ENCODE measurements around the gene EMC1.
"Not testable (repeated sequence)": the region's sequence is repeated elsewhere in the genome, so short reads cannot be mapped to it uniquely, and the experiment has no call there.

The EMC1 gene

GRCh38 chr1:19251305-19252196, at the start of gene EMC1, which contains the start of gene MRTO4:
TSS of gene EMC1 (minus strand) at chr1:19251524. CDS start at chr1:19251509, 15 bp downstream.
TSS of gene MRTO4 (plus strand) at chr1:19251805. CDS start at chr1:19251836, 31 bp downstream.
- peak; percentile 46 to 51 for DNase-seq (ENCODE audit: low read depth in 2 of 2)

DNA sequence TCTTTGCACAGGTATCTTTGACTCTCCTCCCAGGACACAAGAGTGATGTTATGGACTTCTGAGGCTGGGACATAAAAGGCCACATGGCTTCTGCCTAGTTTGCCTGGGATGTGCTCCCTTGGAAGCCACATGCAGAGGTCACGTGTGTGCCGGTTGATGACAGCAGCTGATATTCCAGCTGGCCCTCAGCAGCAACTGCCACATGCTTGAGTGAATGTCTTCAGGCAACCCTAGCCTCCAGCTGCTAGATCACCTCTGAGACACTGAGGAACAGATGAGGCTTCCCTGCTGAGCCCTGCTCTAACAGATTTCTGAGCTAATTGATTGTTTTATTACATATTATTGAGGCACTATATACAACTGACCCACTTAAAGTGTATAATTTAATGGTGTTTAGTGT, 48.9 kb upstream of the EMC1 start:
- no peak for DNase-seq (ENCODE audit: low read depth in 2 of 2)

GRCh38 chr1:19294638-19295037, 43.3 kb upstream of the EMC1 start:
- DNase-seq (ENCODE audit: low read depth in 2 of 2): no peak

DNA sequence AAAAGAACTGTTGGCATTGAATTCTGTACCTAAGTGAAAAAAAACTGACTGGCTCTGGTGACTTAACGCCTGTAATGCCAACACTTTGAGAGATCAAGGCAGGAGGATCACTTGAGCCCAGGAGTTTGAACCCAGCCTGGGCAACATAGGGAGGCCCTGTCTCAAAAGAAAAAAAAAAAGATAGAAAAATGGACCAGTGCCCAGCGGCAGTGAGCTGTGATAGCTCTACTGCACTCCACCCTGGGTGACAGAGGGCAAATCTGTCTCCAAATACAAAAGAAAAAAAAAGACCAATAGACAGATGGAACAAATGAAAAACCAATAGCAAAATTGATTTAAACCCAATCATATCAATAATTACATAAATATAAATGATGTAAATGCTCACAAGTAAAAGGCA, 37.9 kb upstream of the EMC1 start:
- DNase-seq (ENCODE audit: low read depth in 2 of 2): no peak

DNA sequence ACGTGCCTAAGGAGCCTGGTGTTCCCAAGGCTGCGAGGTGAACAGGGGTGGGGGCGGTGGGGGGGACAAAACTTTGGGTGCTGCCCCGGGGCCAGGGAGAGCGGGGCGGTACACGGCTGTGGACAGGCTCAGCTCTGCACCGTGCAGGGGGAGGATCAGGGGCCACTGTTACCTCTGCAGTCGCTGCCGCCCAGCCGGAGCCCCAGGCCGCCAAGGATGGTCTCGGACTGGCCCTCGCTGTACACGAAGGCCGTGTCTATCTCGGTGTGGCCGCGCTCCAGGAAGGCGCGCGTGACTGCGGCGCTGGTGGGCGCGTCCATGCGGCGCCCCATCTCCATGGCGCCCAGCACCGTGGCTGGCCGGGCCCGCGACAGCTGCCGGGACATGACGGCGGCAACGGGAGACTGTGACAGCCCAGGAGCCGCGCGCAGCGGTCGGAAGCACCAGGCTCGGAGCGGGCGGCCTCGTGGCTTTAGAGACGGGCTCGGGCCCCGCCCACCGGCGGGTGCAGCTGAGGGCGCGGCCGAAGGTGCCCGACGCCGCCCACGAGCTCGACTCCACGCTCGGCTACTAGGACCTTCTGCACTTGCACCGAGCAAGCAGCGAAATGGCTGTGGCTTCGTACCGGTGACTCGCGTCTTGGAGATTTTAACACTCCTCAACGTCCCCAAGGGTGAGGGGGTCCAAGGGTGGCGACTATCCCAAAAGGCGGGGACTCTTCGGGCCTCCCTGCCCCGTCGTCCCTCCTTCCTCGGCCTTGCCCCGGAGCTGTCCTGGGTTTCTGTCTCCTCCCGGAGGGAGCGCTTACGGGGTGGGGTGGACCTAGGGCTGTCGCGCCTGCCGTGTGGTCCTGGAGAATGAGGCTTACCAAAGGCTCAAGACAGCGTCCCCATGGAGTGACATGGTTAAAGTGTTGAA, 37.3 kb upstream of the EMC1 start, which contains the start of gene AKR7A3:
Gene AKR7A3, minus strand, starts transcription at position 447 of the 918 bp plus-strand sequence. Its CDS starts 61 bp downstream, at position 386.
- DNase-seq (ENCODE audit: low read depth in 2 of 2): not testable (repeated sequence)

DNA sequence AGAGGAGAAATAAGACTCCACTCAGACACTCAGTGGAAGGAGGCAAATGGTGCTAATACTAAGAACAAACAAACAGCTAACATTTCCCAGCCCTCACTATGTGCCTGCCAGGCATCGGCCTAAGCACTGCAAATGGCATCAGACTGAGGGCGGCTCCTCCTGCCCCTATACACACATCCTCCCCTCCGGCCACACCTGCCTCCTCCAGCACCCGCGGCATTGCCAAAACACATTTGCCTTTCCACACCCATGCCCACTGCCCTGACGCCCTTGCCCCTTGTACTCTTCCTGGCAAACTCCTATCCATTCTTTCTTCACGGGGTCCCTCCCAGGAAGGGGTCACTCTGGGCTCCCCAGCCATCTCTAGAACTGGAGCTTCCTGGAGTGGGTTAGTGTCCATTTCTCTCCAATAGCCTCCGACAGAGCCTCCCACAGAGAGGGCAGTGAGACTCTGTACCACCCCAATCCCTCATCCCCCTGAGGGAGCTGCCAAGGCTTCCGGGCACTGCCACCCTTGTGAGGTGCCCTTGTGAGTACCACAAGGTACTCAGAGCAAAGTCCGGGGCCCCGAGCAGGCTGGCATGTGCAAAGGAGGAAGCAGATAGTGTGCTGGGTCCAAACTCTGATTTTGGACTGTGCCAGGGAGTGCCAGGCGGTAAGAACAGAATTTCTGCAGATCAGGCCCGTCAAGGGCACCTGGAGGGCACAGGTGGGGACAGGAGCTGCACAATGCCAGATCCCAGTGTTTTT, 36.3 kb upstream of the EMC1 start:
- DNase-seq (ENCODE audit: low read depth in 2 of 2): no peak

DNA sequence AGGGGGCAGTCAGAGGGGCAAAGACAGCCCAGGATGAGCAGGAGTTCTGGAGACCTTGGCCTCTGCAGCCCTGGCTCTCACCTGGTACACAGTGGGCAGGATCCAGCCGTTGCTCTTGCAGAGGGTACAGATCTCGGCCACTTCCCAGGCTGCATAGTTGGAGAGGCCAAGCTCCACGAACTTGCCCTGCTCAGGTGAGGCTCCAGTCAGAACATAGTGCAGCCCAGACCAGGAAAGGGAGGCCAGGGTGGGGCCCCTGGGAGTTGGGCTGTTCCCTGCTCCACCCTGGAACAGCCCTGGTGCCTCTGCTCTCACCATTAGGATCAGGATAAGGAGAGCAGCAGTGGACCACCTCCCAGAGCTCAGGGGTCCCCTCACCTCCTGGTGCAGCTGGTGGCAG, 34.5 kb upstream of the EMC1 start:
- DNase-seq (ENCODE audit: low read depth in 2 of 2): not testable (repeated sequence)

DNA sequence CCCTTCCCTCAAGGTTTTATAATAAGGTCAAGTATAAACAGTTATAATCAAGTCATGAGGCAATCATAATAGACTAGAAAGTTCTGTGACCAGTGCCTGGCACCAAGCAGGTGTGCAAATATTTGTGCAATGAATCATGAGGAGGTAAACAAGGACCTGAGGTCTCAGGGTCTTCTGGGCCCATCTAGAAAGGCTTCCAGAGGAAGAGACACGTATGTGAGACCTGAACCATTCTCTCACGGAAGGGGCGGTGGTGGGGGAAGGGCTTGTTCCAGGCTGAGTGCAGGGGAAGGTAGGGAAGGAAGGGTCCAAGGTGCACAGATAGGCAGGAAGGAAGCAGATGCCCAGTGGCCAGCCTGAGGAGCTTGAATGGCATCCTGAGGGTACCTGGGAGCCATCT, 34.0 kb upstream of the EMC1 start:
- DNase-seq (ENCODE audit: low read depth in 2 of 2): not testable (repeated sequence)

- DNase-seq (ENCODE audit: low read depth in 2 of 2): no peak
Observed at GRCh38 chr1:19284881-19285280, 33.6 kb upstream of the EMC1 start.

DNA sequence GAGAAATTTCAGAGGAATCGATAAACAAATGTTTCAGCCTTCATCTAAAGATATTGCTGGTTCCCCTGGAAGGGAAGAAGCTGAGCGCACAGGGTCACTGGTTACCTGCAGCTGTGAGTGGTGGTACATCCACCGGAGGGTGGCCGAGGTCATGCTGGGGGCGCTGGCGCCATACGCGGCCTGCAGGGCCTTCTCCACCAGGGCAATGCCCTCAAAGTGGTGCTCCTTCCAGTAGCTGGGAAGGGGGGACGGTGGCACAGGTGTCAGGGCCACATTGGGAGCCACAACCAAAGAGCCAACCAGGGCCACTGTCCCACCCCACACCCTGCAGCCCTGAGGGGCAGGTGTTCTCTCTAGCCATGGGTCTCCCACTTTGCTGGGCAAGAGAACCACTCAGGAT, 32.6 kb upstream of the EMC1 start:
- DNase-seq (ENCODE audit: low read depth in 2 of 2): no peak

DNA sequence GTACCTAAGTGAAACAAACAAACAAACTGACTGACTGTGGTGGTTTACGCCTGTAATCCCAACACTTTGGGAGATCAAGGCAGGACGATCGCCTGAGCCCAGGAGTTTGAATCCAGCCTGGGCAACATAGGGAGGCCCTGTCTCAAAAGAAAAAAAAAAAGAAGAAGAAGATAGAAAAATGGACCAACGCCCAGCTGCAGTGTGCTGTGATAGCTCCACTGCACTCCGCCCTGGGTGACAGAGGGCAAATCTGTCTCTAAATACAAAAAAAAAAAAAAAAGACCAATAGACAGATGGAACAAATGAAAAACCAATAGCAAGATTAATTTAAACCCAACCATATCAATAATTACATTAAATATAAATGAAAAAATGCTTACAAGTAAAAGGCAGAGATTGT, 23.3 kb upstream of the EMC1 start:
- DNase-seq (ENCODE audit: low read depth in 2 of 2): no peak

- DNase-seq (ENCODE audit: low read depth in 2 of 2): not testable (repeated sequence)
Observed at GRCh38 chr1:19273844-19274531, 22.7 kb upstream of the EMC1 start.

DNA sequence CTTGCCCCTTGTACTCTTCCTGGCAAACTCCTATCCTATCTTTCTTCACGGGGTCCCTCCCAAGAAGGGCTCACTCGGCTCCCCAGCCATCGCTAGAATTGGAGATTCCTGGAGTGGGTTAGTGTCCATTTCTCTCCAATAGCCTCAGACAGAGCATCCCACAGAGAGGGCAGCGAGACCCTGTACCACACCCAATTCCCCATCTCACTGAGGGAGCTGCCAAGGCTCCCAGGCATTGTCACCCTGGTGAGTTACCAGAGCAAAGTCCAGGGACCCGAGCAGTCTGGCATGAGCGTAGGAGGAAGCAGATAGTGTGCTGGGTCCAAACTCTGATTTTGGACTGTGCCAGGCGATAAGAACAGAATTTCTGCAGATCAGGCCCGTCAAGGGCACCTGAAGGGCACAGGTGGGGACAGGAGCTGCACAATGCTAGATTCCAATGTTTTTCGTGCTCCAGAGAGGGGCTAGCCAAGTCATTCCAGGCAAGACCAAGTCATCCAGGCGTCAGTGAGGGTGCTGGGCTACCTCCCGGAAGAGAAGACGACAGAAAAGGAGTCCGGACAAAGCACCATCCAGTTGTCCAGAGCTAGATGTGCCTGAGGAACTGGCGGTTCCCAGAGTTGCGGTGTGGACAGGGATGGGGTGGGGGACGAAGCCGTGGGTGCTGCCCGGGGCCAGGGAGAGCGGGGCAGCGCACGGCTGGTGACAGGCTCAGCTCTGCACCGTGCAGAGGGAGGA, 22.0 kb upstream of the EMC1 start:
- DNase-seq (ENCODE audit: low read depth in 2 of 2): no peak

DNA sequence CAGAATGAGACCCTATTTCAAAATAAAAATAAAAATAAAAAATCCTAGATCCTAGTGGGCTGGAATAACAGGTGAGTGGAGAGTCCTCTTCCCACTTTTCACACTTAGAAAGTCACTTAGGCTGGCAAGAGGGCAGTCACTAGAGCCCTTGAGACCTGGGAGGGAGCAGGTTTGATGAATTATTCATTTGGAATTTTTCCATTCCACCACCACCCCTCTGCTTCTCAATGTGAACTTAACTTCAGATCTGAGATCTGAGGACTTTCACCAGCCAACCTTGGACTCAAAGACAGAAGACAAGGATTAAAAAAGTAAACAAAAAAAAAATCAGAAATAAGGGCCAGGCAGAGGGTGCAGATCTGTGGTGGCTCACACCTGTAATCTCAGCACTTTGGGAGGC, 20.7 kb upstream of the EMC1 start:
- DNase-seq (ENCODE audit: low read depth in 2 of 2): no peak

DNA sequence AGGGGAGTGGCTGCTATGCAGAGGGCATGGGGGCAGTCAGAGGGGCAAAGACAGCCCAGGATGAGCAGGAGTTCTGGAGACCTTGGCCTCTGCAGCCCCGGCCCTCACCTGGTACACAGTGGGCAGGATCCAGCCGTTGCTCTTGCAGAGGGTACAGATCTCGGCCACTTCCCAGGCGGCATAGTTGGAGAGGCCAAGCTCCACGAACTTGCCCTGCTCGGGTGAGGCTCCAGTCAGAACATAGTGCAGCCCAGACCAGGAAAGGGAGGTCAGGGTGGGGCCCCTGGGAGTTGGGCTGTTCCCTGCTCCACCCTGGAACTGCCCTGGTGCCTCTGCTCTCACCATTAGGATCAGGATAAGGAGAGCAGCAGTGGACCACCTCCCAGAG, 19.0 kb upstream of the EMC1 start:
- DNase-seq (ENCODE audit: low read depth in 2 of 2): not testable (repeated sequence)

GRCh38 chr1:19269427-19270342, 18.4 kb upstream of the EMC1 start:
- DNase-seq (ENCODE audit: low read depth in 2 of 2): not testable (repeated sequence)

DNA sequence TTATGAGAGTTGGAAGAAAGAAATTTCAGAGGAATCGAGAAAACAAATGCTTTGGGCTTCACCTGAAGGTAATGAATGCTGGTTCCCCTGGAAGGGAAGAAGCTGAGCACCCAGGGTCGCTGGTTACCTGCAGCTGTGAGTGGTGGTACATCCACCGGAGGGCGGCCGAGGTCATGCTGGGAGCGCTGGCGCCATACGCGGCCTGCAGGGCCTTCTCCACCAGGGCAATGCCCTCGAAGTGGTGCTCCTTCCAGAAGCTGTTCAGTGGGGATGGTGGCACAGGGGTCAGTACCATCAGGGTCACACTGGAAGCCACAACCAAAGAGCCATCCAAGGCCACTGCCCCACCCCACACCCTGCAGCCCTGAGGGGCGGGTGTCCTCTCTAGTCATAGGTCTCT, 17.1 kb upstream of the EMC1 start:
- no peak for DNase-seq (ENCODE audit: low read depth in 2 of 2)

DNA sequence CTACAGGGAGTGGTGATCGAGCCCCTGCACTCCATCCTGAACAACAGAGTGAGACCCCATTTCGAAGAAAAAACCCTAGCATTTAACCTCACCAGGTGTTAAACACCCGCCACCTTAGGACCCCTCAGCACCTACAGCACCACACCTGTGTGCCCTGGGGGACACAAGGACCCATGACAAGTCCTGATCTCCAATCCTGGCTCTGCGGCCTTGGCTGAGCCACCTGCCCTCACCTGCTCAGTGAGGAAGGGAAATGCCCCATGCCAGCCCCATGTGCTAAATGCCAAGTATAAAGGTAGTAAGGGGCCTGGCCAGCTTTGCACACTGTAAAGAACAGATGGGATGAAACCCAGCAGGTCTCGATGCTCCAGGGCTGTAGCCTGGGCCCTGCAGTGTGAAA, 11.4 kb upstream of the EMC1 start:
- no peak for DNase-seq (ENCODE audit: low read depth in 2 of 2)

GRCh38 chr1:19262047-19262446, 10.7 kb upstream of the EMC1 start:
- no peak for DNase-seq (ENCODE audit: low read depth in 2 of 2)
